Measurements from ENCODE around the gene CDK3. TPM values are rescaled to one million over a fixed set of nuclear protein-coding genes. Genes with fewer than 3 reads are reported as not detected.

CDK3 gene
- total and polyA plus RNA-seq, 2 of the 4 experiments (the other 2 are of a cell fraction): 0.72 to 8.8 TPM

- CTCF ChIA-PET: no interaction called here
- in situ Hi-C loops (cut with MboI; ENCODE audit: low sequenced_read_pairs) (no loop called here), intact Hi-C loops (cut with micrococcal nuclease) (no loop called here)
These were observed 22.6 kb downstream of the CDK3 start for GRCh38 chr17:76022973-76023899.

More at GRCh38 chr17:76022973-76023899, 22.6 kb downstream of the CDK3 start:
- Histone ChIP-seq H2BK120ac (ENCODE audit: low read depth, low read length) (no peak overlapping the region), H4K5ac (ENCODE audit: low read depth, low read length) (no peak overlapping the region), H3K56ac (ENCODE audit: extremely low read depth, insufficient read depth, low read length) (no peak overlapping the region), H3K79me1 (ENCODE audit: low read depth in 1 of 2, low read length in 2 of 2) (no peaks in the 10 kb centered on the region), H3K9me1 (ENCODE audit: insufficient read depth, low read length) (no peaks in the 10 kb centered on the region), H2BK5ac (ENCODE audit: low read depth, low read length, poor library complexity, severe bottlenecking) (no peak overlapping the region), H3K9me3 (ENCODE audit: control insufficient read depth, insufficient read depth, low read length) (no peaks in the 10 kb centered on the region), H4K8ac (ENCODE audit: low read depth in 2 of 2, low read length in 2 of 2) (no peak overlapping the region), H2AFZ (replicated peaks; ENCODE audit: low read length, poor library complexity) (no peak overlapping the region), H3K4me3 (ENCODE audit: insufficient read depth, low read depth, low read length) (no peak overlapping the region), H2BK15ac (ENCODE audit: low read depth, low read length) (no peak overlapping the region), H2AK5ac (ENCODE audit: low read depth, low read length) (no peak overlapping the region), H3K9ac (ENCODE audit: low read depth, low read length) (no peak overlapping the region), H3K4me2 (ENCODE audit: low read depth, low read length) (no peak overlapping the region), H3K4me1 (ENCODE audit: control insufficient read depth, insufficient read depth, low read length) (no peaks in the 10 kb centered on the region), H3K23ac (ENCODE audit: low read depth, low read length) (no peak overlapping the region), H3K14ac (replicated peaks; ENCODE audit: low read depth, low read length) (no peak overlapping the region), H3K27me3 (ENCODE audit: control insufficient read depth, insufficient read depth, low read length) (peaks cover 20% of the 10 kb centered on the region), H4K91ac (ENCODE audit: insufficient read depth, low read depth, low read length) (no peak overlapping the region), H3K27ac (ENCODE audit: insufficient read depth, low read length) (no peak overlapping the region), H3K4ac (ENCODE audit: low read depth, low read length) (no peak overlapping the region), H2AK9ac (replicated peaks; ENCODE audit: low read depth, low read length, poor library complexity) (no peak overlapping the region), H3K18ac (ENCODE audit: low read depth, low read length) (no peak overlapping the region), H4K20me1 (ENCODE audit: insufficient read depth, low read length) (no peaks in the 10 kb centered on the region), H3K36me3 (ENCODE audit: control insufficient read depth, insufficient read depth, low read length) (no peaks in the 10 kb centered on the region), H2BK20ac (ENCODE audit: low read depth, low read length) (no peak overlapping the region)
- ATAC-seq (ENCODE audit: low read depth): no peak
- dilution Hi-C loops (cut with HindIII; ENCODE audit: low sequenced_read_pairs, unreplicated experiment): no loop called here
- DNase-seq: no peak
- WGBS, 2 experiments (ENCODE audit: extremely low coverage in 2 of 2, insufficient read length in 1 of 2): 81% methylated on average over 14 of the region's 28 CpGs; no CpG with 5 or more reads in 1 of the 2 experiments
- no TSS peak for BruUV-seq (replicated peaks)
- POLR2A ChIA-PET (ENCODE audit: unreplicated experiment): no interaction called here
- TF ChIP-seq BHLHE40 (IDR thresholded peaks at IDR 0.05; ENCODE audit: low read depth, low read length): no peak
- TF ChIP-seq SMC3 (IDR thresholded peaks at IDR 0.05; ENCODE audit: low read depth, low read length): no peak
- no peak for TF ChIP-seq USF2 (IDR thresholded peaks at IDR 0.05; ENCODE audit: low read depth, low read length)
- TF ChIP-seq ELK1 (IDR thresholded peaks at IDR 0.05; ENCODE audit: borderline replicate concordance, low read depth, low read length): no peak
- TF ChIP-seq CTCF (conservative IDR thresholded peaks at IDR 0.05; ENCODE audit: low read depth, low read length): no peak
- TF ChIP-seq CEBPB (IDR thresholded peaks at IDR 0.05; ENCODE audit: low read depth, low read length): no peak
- no peak for TF ChIP-seq FOS (IDR thresholded peaks at IDR 0.05; ENCODE audit: low read depth, low read length)
- TF ChIP-seq NFE2L2 (IDR thresholded peaks at IDR 0.05; ENCODE audit: low read depth, low read length): no peak
- TF ChIP-seq POLR2A (IDR thresholded peaks at IDR 0.05; ENCODE audit: low read depth, low read length): no peak
- no peak for TF ChIP-seq CHD1 (IDR thresholded peaks at IDR 0.05; ENCODE audit: low read depth, low read length)

Measured in IMR-90 (cell line).